B cell (primary cell): Measurements from ENCODE around the gene PIWIL1. TPM values are rescaled to one million over a fixed set of nuclear protein-coding genes. Genes with fewer than 3 reads are reported as not detected.

Source experiments
- ATAC-seq: fragments of 200-7000 bp; cut with Tn5 transposase; one replicate; pipeline ENCODE4 v1.10.0; 2021; ENCODE audit warnings: low read depth, mild to moderate bottlenecking, moderate number of reproducible peaks, moderate library complexity
- CTCF ChIA-PET: fragments of 350-600 bp; sonication (Branson Sonifier 250); formaldehyde crosslinking; loops from one replicate; lab custom pipeline; 2021; ENCODE audit warnings: antibody characterized with exemption, inconsistent platforms; lab: Charles Lee
- POLR2A ChIA-PET: fragments of 350-600 bp; sonication (Branson Sonifier 250); formaldehyde crosslinking; loops from one replicate; lab custom pipeline; 2021; ENCODE audit warnings: antibody characterized with exemption; lab: Charles Lee
- DNase-seq: peaks from one replicate; pipeline ENCODE4 v3.0.0; 2013
- H2AFZ ChIP-seq: 2 replicates; pipeline ENCODE4 v1.6.1; 2012; ENCODE audit warnings: mild to moderate bottlenecking, low read depth, low read length; ENCODE audit not compliant: insufficient read depth, poor library complexity, severe bottlenecking
- H3K27ac ChIP-seq, 2 donors: 1 replicate in 1 of 2; 2 replicates in 1 of 2; pipeline ENCODE4 v1.5.1; 2012 to 2013; ENCODE audit warnings: low read length in 2 of 2, mild to moderate bottlenecking in 2 of 2, moderate library complexity in 1 of 2
- H3K27me3 ChIP-seq, 4 experiments: fragments of 200-600 bp in 1 of 4; sonication (generic) in 1 of 4; replicated peaks in 1 of 4; 1 replicate in 2 of 4; 2 replicates in 2 of 4; pipeline versions ENCODE4 v1.6.1 to v1.7.0; 2013 to 2016; ENCODE audit warnings: low read length in 3 of 4, mild to moderate bottlenecking in 2 of 4, mixed read lengths in 1 of 4, moderate library complexity in 1 of 4; ENCODE audit not compliant: insufficient read depth in 4 of 4, control insufficient read depth in 3 of 4; ENCODE audit errors: control extremely low read depth in 1 of 4
- H3K36me3 ChIP-seq, 2 experiments: replicated peaks in 1 of 2; 1 replicate in 1 of 2; 2 replicates in 1 of 2; pipeline versions ENCODE4 v1.6.1 to v1.7.1; 2013; ENCODE audit warnings: low read length in 1 of 2; ENCODE audit not compliant: insufficient read depth in 2 of 2, control insufficient read depth in 1 of 2; ENCODE audit errors: control extremely low read depth in 1 of 2, extremely low read depth in 1 of 2
- H3K4me1 ChIP-seq, 2 donors: fragments of 200-600 bp in 1 of 2; sonication (generic) in 1 of 2; 1 replicate in 1 of 2; 2 replicates in 1 of 2; pipeline versions ENCODE4 v1.5.1 to v1.6.1; 2013 to 2017; ENCODE audit warnings: low read length in 2 of 2; ENCODE audit not compliant: control insufficient read depth in 2 of 2, insufficient read depth in 2 of 2
- H3K4me2 ChIP-seq: replicated peaks from 2 replicates; pipeline ENCODE3; 2012; ENCODE audit warnings: mild to moderate bottlenecking, low read depth, low read length; ENCODE audit not compliant: poor library complexity, severe bottlenecking
- H3K4me3 ChIP-seq, 5 experiments: fragments of 200-600 bp in 1 of 5; sonication (generic) in 1 of 5; 1 replicate in 3 of 5; 2 replicates in 2 of 5; pipeline versions ENCODE4 v1.5.1 to v1.7.0; 2011 to 2016; ENCODE audit warnings: low read length in 4 of 5, mild to moderate bottlenecking in 4 of 5, low read depth in 2 of 5, control low read depth in 1 of 5, moderate library complexity in 1 of 5; ENCODE audit not compliant: insufficient read depth in 1 of 5; ENCODE audit errors: control extremely low read depth in 1 of 5, extremely low read depth in 1 of 5
- H3K79me2 ChIP-seq: fragments of 200-600 bp; sonication (generic); one replicate; pipeline ENCODE4 v1.6.0; 2016; ENCODE audit warnings: low read length; ENCODE audit not compliant: control insufficient read depth, insufficient read depth
- H3K9ac ChIP-seq: fragments of 200-600 bp; sonication (generic); 2 replicates; pipeline ENCODE4 v1.6.1; 2017; ENCODE audit warnings: mild to moderate bottlenecking, low read length, moderate library complexity
- H3K9me3 ChIP-seq, 3 donors: one replicate each; pipeline versions ENCODE4 v1.6.1 to v1.7.1; 2013; ENCODE audit warnings: low read length in 2 of 3; ENCODE audit not compliant: control insufficient read depth in 2 of 3, insufficient read depth in 1 of 3; ENCODE audit errors: control extremely low read depth in 1 of 3
- H4K20me1 ChIP-seq: 2 replicates; pipeline ENCODE4 v1.6.0; 2012; ENCODE audit warnings: mild to moderate bottlenecking, low read length; ENCODE audit not compliant: insufficient read depth, control insufficient read depth, poor library complexity, severe bottlenecking
- H3K27ac Mint-ChIP-seq: one replicate; pipeline ENCODE4 v1.8.0; 2021; ENCODE audit warnings: mixed read lengths
- H3K27me3 Mint-ChIP-seq: one replicate; pipeline ENCODE4 v1.8.0; 2021; ENCODE audit warnings: mixed read lengths
- H3K4me1 Mint-ChIP-seq: one replicate; pipeline ENCODE4 v1.8.0; 2021; ENCODE audit warnings: mixed read lengths
- H3K4me3 Mint-ChIP-seq: one replicate; pipeline ENCODE4 v1.8.0; 2021; ENCODE audit warnings: mixed read lengths
- H3K9me3 Mint-ChIP-seq: one replicate; pipeline ENCODE4 v1.8.0; 2022; ENCODE audit warnings: mixed read lengths; ENCODE audit not compliant: insufficient read depth
- EZH2 ChIP-seq: IDR thresholded peaks from 2 replicates; pipeline ENCODE4 v1.6.1; 2012; ENCODE audit warnings: borderline replicate concordance, low read depth, mild to moderate bottlenecking, moderate library complexity, low read length; ENCODE audit not compliant: insufficient read depth, poor library complexity, severe bottlenecking
- WGBS: methylation state at CpG from one replicate; pipeline ENCODE4 v1.1.5; 2013; ENCODE audit warnings: missing lambda C conversion rate; ENCODE audit not compliant: insufficient coverage; 5-methylcytosine and 5-hydroxymethylcytosine counted together
- intact Hi-C: fragments of 100-400 bp; cut with micrococcal nuclease; formaldehyde crosslinking; loops from one replicate; pipeline ENCODE4 v1.10.0; 2022
- polyA plus RNA-seq: library from polyadenylated mRNA; depleted of rRNA; stranded (reverse); fragments of >200 nt; gene quantifications from 2 replicates; pipeline ENCODE4 v1.2.3, GENCODE V29; 2012
- total RNA-seq, 2 donors: library from RNA; stranded (reverse); fragments of 120-200 nt in 1 of 2; gene quantifications; 1 replicate in 1 of 2; 2 replicates in 1 of 2; pipeline versions ENCODE4 v1.2.3 to v1.2.4, GENCODE V29; 2013 to 2022
- TF ChIP-seq, protein P1 (sequence below): fragments of 200-600 bp; IDR thresholded peaks from one replicate; pipeline ENCODE4 v1.8.0; 2022; ENCODE audit warnings: antibody characterized with exemption, mild to moderate bottlenecking

The PIWIL1 gene
- total and polyA plus RNA-seq, 2 donors (not counting 1 experiment from before 2014, with no cell fraction given), result not detected

GRCh38 chr12:130366159-130366558 lies 28.5 kb downstream of the PIWIL1 start:
- Histone ChIP-seq H3K79me2 (no peaks in the 10 kb centered on the region), H3K4me2 (no peak overlapping the region), H2AFZ (no peak overlapping the region), H4K20me1 (no peaks in the 10 kb centered on the region), H3K9ac (no peak overlapping the region), H3K9me3 (peaks cover 0 to 4% (median 0%) of the 10 kb centered on the region in 3 donors), H3K4me3 (no peak overlapping the region), H3K27me3 (no peaks in the 10 kb centered on the region), H3K4me1 (no peaks in the 10 kb centered on the region), H3K27ac (no peak overlapping the region), H3K36me3 (no peaks in the 10 kb centered on the region)
- DNase-seq (no peak), ATAC-seq (no peak)
- no peaks in the 10 kb centered on the region for H3K9me3 Mint-ChIP-seq
- intact Hi-C loops, result no loop called here
- WGBS, result 87% methylated on average over 7 of the region's 7 CpGs
- H3K27ac Mint-ChIP-seq, result no peak overlapping the region
- TF ChIP-seq, protein P1, sequence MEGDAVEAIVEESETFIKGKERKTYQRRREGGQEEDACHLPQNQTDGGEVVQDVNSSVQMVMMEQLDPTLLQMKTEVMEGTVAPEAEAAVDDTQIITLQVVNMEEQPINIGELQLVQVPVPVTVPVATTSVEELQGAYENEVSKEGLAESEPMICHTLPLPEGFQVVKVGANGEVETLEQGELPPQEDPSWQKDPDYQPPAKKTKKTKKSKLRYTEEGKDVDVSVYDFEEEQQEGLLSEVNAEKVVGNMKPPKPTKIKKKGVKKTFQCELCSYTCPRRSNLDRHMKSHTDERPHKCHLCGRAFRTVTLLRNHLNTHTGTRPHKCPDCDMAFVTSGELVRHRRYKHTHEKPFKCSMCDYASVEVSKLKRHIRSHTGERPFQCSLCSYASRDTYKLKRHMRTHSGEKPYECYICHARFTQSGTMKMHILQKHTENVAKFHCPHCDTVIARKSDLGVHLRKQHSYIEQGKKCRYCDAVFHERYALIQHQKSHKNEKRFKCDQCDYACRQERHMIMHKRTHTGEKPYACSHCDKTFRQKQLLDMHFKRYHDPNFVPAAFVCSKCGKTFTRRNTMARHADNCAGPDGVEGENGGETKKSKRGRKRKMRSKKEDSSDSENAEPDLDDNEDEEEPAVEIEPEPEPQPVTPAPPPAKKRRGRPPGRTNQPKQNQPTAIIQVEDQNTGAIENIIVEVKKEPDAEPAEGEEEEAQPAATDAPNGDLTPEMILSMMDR, result no peak
- TF ChIP-seq EZH2, result no peak
- CTCF ChIA-PET, result no interaction called here
- peaks cover 6% of the 10 kb centered on the region for H3K27me3 Mint-ChIP-seq
- H3K4me3 Mint-ChIP-seq, result no peak overlapping the region
- POLR2A ChIA-PET, result no interaction called here
- no peaks in the 10 kb centered on the region for H3K4me1 Mint-ChIP-seq

- no peaks in the 10 kb centered on the region for H3K9me3 Mint-ChIP-seq
- DNase-seq (no peak), ATAC-seq (no peak)
- no CpG with 5 or more reads among the region's 2 CpGs for WGBS
- Histone ChIP-seq H3K79me2 (no peaks in the 10 kb centered on the region), H3K4me1 (no peaks in the 10 kb centered on the region), H3K27me3 (no peaks in the 10 kb centered on the region), H4K20me1 (no peaks in the 10 kb centered on the region), H3K9ac (no peak overlapping the region), H3K4me3 (no peak overlapping the region), H3K9me3 (peaks cover 0 to 4% (median 0%) of the 10 kb centered on the region in 3 donors), H2AFZ (no peak overlapping the region), H3K27ac (no peak overlapping the region), H3K36me3 (no peaks in the 10 kb centered on the region), H3K4me2 (no peak overlapping the region)
- POLR2A ChIA-PET, result no interaction called here
- TF ChIP-seq, protein P1, result no peak
- no peak for TF ChIP-seq EZH2
- intact Hi-C loops, result no loop called here
- CTCF ChIA-PET, result no interaction called here
- no peak overlapping the region for H3K27ac Mint-ChIP-seq
- H3K4me1 Mint-ChIP-seq, result no peaks in the 10 kb centered on the region
- H3K4me3 Mint-ChIP-seq, result no peak overlapping the region
- H3K27me3 Mint-ChIP-seq, result peaks cover 6% of the 10 kb centered on the region
These were observed 29.3 kb downstream of the PIWIL1 start for GRCh38 chr12:130367003-130367402.
